Memory B cell (primary cell): ENCODE results near the gene MOCOS.

Experiments used
- ATAC-seq: fragments of 150-1000 bp; cut with Tn5 transposase; 2 replicates; pipeline ENCODE4 v1.10.0; 2021; ENCODE audit warnings: low read depth, mild to moderate bottlenecking, moderate library complexity
- DNase-seq, 2 donors: peaks; one replicate each; pipeline ENCODE4 v3.0.0; 2022; ENCODE audit warnings: low spot score in 2 of 2
- H3K27ac Mint-ChIP-seq: one replicate; pipeline ENCODE4 v1.8.0; 2022; ENCODE audit warnings: mild to moderate bottlenecking, moderate library complexity, mixed read lengths
- H3K27me3 Mint-ChIP-seq: one replicate; pipeline ENCODE4 v1.8.0; 2022; ENCODE audit warnings: mixed read lengths
- H3K36me3 Mint-ChIP-seq: one replicate; pipeline ENCODE4 v1.8.0; 2022; ENCODE audit warnings: mild to moderate bottlenecking, mixed read lengths
- H3K4me1 Mint-ChIP-seq: one replicate; pipeline ENCODE4 v1.8.0; 2022; ENCODE audit warnings: mixed read lengths
- H3K4me3 Mint-ChIP-seq: one replicate; pipeline ENCODE4 v1.8.0; 2022; ENCODE audit warnings: mild to moderate bottlenecking, moderate library complexity, mixed read lengths
- H3K9me3 Mint-ChIP-seq: one replicate; pipeline ENCODE4 v1.8.0; 2022; ENCODE audit warnings: mixed read lengths

Gene MOCOS

DNA sequence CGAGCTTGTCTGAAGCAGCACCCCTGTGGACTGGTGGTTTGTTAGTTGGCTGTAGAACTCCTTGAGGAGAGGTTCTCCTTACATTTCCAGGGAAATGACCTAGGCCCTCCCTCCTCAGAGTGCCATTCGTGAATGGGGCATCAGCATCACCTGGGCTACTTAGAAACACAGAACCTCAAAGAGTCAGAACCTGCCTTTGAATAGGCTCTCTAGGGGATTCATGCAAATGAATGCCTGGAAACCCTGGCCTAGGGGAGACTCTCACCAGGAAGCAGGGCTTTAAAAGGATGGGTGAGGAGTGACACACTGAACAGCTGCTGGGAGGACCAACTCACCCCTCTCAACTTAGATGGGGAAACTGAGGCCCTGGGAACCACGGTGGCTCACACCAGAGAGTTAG, 2.1 kb upstream of the MOCOS start:
- ATAC-seq, result peak; percentile 67
- DNase-seq, result no peak
- Mint-ChIP-seq H3K27ac (no peak overlapping the region), H3K4me1 (peaks cover 24% of the 10 kb centered on the region), H3K36me3 (no peaks in the 10 kb centered on the region), H3K4me3 (no peak overlapping the region), H3K27me3 (peaks cover 15% of the 10 kb centered on the region), H3K9me3 (no peaks in the 10 kb centered on the region)

DNA sequence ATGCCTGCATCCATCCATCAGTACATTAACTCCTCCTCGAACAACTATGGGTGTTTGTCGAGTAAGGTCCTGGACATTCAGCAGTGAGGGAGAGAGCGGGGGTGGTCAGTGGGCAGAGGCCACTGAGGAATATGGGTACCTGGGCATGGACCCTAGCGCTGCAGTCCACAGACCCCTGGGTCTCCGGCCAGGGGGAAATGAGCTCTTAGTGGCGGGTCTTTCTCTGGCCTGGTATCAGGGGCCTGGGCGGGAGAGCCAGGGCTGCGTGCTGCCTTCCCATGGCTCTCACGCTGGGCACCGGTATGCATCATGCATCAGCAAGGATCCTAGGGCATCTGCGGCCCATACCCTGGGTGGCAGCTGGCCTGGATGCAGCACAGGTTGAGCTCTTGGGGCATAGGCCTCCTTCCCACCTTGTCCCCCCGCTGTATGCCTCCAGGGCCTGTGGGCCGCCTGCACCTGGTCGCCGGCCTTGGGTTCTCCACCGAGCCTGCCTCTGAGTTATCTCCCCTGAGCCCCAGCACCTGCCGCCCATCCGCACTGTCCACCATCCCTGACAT, 1.3 kb upstream of the MOCOS start:
- no peak for ATAC-seq
- H3K27me3 Mint-ChIP-seq, result peaks cover 16% of the 10 kb centered on the region
- peaks cover 20% of the 10 kb centered on the region for H3K4me1 Mint-ChIP-seq
- H3K27ac Mint-ChIP-seq, result no peak overlapping the region
- no peaks in the 10 kb centered on the region for H3K9me3 Mint-ChIP-seq
- no peak for DNase-seq
- peak overlapping the region; percentile 84 for H3K4me3 Mint-ChIP-seq
- no peaks in the 10 kb centered on the region for H3K36me3 Mint-ChIP-seq

DNA sequence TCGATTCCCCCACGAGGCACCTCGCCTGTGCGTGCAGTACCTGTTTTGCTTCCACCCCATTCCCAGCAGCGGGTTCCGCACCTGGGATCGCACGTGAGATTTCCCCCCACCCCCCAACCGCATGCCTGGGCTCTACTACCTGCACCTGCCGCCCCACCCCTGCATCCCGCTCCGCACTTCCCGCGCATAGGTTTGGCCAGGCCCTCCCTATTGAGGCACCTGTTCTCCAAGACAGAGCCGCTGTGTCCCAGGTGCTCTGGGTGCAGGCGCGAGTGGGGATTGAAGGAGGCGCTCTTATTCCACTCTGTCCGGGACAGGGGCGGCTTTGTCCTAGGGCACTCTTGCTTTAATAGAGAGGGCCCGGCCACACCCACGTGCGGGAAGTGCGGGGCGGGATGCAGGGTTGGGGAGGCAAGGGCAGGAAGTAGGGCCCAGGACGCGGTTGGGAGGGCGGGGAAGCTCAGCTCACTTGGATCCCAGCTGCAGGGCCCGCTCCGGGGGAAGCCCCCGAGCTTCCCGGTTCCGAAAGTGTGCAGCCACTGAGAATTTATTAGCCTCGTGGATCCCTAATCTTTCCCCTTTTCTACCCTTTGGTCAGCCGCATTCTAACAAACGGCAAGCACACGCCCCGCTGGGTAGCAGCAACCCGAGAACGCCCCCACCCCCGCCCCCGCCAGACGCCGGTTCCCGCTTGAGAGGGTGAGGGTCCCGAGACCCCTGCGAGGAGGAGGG, 670 bp upstream of the MOCOS start:
- Mint-ChIP-seq H3K4me1 (peaks cover 20% of the 10 kb centered on the region), H3K27me3 (peaks cover 16% of the 10 kb centered on the region), H3K27ac (no peak overlapping the region), H3K9me3 (no peaks in the 10 kb centered on the region), H3K4me3 (peak overlapping the region; percentile 84), H3K36me3 (no peaks in the 10 kb centered on the region)
- peak; percentile 23 for ATAC-seq
- DNase-seq, result no peak

DNA sequence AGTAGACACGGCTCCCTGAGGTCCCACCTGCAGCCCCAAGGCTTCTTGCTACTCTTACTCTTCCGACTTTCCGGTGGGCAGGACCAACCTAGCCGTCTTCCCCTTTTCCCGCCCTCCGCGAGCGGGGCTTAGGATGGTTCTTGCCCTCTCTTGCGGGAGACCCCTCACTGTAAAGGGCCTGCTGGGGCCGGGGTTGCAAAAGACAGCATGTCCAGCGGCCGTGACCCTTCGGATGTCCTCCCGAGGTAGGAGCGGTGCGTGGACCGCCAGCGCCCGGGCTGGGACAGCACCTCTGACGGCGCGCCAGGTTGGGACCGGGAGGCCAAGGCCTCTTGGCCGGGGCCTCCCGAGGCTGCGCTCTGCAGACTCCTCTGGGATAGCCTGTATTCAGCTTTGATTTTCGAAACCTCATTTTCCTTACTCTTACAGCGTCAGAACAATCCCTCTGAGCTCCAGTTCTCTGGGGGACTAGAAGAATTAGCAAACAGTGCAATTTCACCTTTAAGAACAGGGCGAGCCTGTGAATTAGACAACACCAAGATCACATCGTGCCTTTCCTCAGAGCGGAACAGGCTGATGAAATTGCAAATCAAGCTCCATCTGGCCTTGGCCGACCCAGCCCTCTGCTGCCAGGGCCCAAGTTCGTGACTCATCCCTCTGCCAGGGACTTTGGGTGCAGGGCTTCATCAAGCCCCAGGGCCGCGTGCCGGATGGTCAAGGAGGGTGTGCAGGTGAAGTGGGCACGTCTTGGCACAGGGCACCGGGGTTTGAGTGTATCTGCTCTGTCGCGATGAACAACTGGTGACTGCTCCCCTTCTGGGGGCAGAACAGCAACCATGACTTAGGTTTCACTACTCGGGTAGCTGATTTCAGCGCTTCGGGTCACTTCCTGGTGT, 777 bp downstream of the MOCOS start:
- Mint-ChIP-seq H3K4me1 (peaks cover 20% of the 10 kb centered on the region), H3K9me3 (no peaks in the 10 kb centered on the region), H3K4me3 (peak overlapping the region; percentile 83), H3K27me3 (peaks cover 16% of the 10 kb centered on the region), H3K36me3 (no peaks in the 10 kb centered on the region), H3K27ac (no peak overlapping the region)
- no peak for DNase-seq
- peak; percentile 8 for ATAC-seq

DNA sequence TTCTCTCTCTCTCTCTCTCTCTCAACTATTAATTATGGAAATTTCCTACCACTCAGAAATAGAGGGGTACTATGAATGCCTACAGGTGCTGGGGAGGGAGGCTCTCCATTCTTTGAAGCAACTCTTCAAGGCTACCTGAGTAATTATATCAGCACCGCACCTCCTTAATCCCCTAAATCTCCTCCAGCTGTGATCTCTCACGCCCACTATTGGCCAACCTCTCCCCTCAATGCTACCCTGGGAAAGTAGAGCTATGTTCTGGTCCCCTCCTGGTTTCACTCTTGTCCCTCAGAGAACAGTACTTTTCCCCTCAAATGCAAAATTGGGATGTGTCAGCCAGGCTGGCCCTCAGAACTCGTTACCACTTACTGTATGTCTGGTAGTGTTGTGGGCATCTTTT, 1.6 kb downstream of the MOCOS start:
- peaks cover 20% of the 10 kb centered on the region for H3K4me1 Mint-ChIP-seq
- DNase-seq, result no peak
- H3K4me3 Mint-ChIP-seq, result peak overlapping the region; percentile 83
- H3K36me3 Mint-ChIP-seq, result no peaks in the 10 kb centered on the region
- no peak for ATAC-seq
- no peaks in the 10 kb centered on the region for H3K9me3 Mint-ChIP-seq
- peaks cover 16% of the 10 kb centered on the region for H3K27me3 Mint-ChIP-seq
- no peak overlapping the region for H3K27ac Mint-ChIP-seq

DNA sequence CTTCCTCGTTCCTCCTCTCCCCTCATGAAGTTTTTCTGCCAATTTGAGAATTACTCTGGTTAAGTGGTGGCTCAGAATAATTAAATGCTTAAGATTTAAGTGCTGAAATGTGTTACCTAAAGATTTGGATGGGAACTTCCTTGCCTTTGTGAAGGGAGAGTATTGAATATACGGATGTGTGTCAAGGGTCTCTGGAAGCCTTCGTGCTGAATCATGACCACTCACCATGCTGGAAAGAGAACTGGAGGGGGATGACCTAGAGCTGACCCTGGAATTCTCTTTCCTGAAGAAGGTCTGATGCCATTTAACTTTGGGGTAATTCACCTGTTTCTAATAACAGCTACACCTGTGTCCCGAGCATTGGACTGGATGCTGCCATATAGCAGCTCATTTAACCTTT, 2.2 kb downstream of the MOCOS start:
- H3K27ac Mint-ChIP-seq, result no peak overlapping the region
- no peaks in the 10 kb centered on the region for H3K36me3 Mint-ChIP-seq
- no peaks in the 10 kb centered on the region for H3K9me3 Mint-ChIP-seq
- H3K27me3 Mint-ChIP-seq, result peaks cover 16% of the 10 kb centered on the region
- H3K4me1 Mint-ChIP-seq, result peaks cover 18% of the 10 kb centered on the region
- no peak overlapping the region for H3K4me3 Mint-ChIP-seq
- DNase-seq (no peak), ATAC-seq (no peak)

DNA sequence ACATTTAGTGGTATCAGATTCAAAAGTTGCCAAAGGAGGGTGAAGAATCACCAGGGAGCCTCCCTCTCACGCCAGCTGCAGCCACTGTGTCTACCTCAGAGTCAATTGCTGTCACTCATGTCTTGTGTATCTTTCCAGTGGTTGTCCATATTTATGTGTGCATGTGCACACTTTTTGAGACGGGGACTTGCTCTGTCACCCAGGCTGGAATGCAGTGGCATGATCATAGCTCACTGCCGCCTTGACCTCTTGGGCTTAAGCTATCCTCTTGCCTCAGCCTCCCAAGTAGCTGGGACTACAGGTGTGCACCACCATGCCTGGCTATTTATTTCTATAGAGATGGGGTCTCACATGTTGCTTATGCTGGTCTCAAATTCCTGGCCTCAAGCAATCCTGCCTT, 4.0 kb downstream of the MOCOS start:
- Mint-ChIP-seq H3K27ac (no peak overlapping the region), H3K9me3 (no peaks in the 10 kb centered on the region), H3K4me3 (no peak overlapping the region), H3K4me1 (peaks cover 7% of the 10 kb centered on the region), H3K27me3 (peaks cover 16% of the 10 kb centered on the region), H3K36me3 (no peaks in the 10 kb centered on the region)
- no peak for ATAC-seq
- no peak for DNase-seq

DNA sequence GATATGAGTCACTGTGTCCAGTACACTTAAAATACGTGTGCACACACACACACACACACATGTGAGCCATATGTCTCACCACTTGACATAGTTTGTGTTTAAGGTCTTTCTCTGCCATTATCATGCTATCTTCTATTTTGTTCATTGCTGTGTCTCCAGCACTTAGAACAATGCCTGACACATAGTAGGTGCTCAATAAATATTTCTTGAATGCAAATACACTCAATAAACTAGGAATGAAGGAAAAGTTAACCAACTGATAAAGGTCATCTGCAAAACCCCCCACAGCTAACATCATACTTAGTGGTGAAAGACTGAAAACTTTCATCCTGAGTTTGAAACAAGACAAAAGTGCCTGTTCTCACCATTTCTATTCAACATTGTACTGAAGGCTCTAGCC, 4.4 kb downstream of the MOCOS start:
- DNase-seq (no peak), ATAC-seq (no peak)
- H3K9me3 Mint-ChIP-seq, result no peaks in the 10 kb centered on the region
- H3K36me3 Mint-ChIP-seq, result no peaks in the 10 kb centered on the region
- H3K4me3 Mint-ChIP-seq, result no peak overlapping the region
- H3K4me1 Mint-ChIP-seq, result peaks cover 4% of the 10 kb centered on the region
- peaks cover 16% of the 10 kb centered on the region for H3K27me3 Mint-ChIP-seq
- no peak overlapping the region for H3K27ac Mint-ChIP-seq

DNA sequence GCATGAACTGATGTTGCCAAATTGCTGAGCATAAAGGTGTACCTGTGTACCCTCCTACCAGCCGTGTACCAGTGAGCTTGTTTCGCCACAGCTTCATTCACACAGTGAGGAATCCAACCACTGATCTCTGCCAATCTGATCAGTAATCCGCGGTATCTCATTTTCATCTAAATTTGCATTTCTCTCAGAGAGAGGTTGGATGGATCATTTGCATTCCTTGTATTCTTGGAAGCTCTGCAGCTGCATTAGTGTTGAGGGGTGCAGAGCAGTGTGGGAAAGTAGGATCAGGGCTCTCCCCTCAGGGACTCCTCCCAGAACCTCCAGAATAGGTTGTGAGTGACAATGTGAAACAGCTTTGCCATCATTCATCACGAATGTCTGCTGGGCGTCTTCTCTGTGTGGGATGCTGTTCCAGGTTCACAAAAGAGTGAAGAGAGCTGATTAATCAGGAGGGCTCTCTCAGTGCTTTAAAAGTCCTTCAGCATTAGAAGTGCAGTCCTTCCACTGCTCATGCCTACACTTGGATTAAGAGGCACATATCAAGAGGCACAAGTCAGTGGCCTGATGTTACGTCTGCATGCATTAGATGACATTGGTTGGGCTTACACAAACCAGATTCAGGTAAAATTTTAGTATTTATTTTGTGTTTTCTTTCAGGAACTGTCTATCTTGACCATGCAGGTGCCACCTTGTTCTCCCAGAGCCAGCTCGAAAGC, 7.5 kb downstream of the MOCOS start:
- Mint-ChIP-seq H3K9me3 (no peaks in the 10 kb centered on the region), H3K27ac (no peak overlapping the region), H3K36me3 (no peaks in the 10 kb centered on the region), H3K4me1 (no peaks in the 10 kb centered on the region), H3K4me3 (no peak overlapping the region), H3K27me3 (peaks cover 4% of the 10 kb centered on the region)
- DNase-seq (no peak), ATAC-seq (no peak)

DNA sequence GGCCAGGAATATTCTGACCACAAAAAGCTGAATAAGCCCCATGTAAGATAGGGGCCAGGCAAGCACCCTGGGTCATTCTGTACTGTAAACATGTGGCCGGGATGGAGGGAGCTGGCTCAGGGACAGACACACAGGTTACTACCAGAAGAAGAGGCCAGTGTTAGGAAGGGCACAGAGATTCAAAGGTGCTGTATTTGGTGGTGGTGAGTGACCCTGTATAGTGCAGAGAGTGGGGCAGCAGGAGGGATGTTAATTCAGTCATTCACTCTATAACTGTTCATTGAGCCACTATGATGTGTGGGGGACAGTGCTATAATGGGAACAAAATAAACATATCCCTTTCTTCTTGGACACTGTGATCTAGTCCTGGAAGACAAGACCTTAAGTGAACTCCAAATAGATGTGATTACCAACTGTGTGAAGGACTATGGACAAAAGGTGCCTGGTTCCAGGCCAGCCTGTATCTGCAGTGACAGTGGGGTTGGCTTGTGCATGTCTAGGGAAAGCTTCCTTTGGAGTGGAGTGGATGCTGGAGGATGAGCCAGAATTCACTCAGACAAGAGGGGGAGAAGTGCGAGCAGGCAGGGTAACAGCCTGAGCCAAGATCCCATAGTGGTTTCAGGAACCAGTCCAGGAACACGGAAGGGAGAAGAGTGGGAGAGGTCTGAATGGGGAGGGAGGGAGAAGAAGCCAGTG, 8.3 kb downstream of the MOCOS start:
- Mint-ChIP-seq H3K9me3 (no peaks in the 10 kb centered on the region), H3K27ac (no peak overlapping the region), H3K4me1 (no peaks in the 10 kb centered on the region), H3K4me3 (no peak overlapping the region), H3K27me3 (peaks cover 3% of the 10 kb centered on the region), H3K36me3 (no peaks in the 10 kb centered on the region)
- no peak for ATAC-seq
- no peak for DNase-seq

DNA sequence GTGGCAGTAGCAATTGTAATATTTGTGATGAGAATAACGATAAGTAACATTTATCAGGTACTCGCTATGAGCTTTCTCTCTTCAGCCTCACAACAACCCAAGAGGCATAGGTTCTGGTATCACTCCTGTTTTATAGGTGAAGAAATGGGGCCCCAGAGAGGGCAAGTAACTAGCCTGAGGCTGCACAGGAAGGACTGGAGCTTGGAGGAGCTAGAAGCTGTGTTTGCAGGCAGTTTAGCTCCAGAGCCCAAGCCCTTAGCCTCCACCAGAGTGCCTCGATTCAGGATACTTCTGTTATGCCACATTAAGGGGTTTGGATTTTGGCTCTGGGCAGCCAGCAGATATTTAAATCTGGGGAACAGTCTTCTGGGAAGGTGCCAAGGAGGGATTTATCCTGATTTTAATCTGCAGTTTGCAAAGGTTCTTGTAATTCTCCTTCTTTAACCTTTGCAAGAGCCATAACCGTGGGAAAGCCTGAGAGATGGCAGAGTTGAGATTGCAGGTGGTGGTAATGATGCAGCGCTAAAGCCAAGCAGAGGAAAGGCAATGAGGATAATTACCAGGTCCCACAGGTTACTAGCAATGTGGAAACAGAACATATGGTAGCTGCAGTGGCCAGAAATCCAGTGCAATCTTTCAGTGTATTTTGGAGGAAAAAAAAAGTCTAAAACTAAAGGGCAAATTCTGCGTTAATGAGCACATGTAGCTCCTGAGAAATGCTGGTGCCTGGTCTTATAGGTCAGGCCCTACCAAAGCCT, 9.1 kb downstream of the MOCOS start:
- no peak overlapping the region for H3K4me3 Mint-ChIP-seq
- no peaks in the 10 kb centered on the region for H3K36me3 Mint-ChIP-seq
- DNase-seq (no peak), ATAC-seq (no peak)
- peaks cover 1% of the 10 kb centered on the region for H3K27me3 Mint-ChIP-seq
- H3K4me1 Mint-ChIP-seq, result no peaks in the 10 kb centered on the region
- H3K9me3 Mint-ChIP-seq, result no peaks in the 10 kb centered on the region
- no peak overlapping the region for H3K27ac Mint-ChIP-seq

DNA sequence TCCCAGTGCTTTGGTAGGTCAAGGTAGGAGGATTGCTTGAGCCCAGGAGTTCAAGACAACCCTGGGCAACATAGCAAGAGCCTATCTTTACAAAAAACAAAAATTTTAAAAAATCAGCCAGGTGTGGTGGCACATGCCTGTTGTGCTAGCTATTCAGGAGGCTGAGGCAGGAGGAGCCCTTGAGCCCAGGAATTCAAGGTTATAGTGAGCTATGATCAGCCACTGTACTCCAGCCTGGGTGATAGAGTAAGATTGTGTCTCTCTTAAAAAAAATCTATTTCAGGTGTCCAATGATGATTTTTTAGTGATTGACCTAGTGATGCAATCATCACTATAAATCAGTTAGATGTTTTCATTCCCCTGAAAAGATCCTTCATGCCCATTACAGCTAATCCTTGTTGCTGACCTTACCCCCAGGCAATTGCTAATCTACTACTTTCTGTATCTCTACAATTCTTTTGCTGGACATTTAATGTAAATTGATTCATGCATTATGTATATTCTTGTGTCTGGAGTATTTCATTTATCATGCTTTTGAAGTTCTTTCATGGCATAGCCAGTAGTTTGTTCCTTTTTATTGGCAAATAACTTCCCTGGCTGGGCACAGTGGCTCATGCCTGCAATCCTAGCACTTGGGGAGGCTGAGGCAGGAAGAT, 10.3 kb downstream of the MOCOS start:
- ATAC-seq (no peak), DNase-seq (no peak)
- H3K4me1 Mint-ChIP-seq, result no peaks in the 10 kb centered on the region
- H3K27me3 Mint-ChIP-seq, result peaks cover 1% of the 10 kb centered on the region
- no peak overlapping the region for H3K4me3 Mint-ChIP-seq
- H3K27ac Mint-ChIP-seq, result no peak overlapping the region
- H3K36me3 Mint-ChIP-seq, result no peaks in the 10 kb centered on the region
- no peaks in the 10 kb centered on the region for H3K9me3 Mint-ChIP-seq
